ENCODE data around the gene NDUFB1. TPM values are rescaled to one million over a fixed set of nuclear protein-coding genes. Genes with fewer than 3 reads are reported as not detected.

Gene NDUFB1
- total RNA-seq, 1 experiment from 2014 or later, result 92.5 TPM

- DNase-seq (ENCODE audit: low read depth, low spot score) (no peak), ATAC-seq (no peak)
- H3K9me2 ChIP-seq (ENCODE audit: insufficient read depth), result no peaks in the 10 kb centered on the region
- ChIA-PET RAD21 (ENCODE audit: low non-redundant PET in 1 of 2, low total read pairs in 2 of 2, uncharacterized antibody in 2 of 2, unreplicated experiment in 2 of 2) (no interaction called here), POLR2A (no interaction called here), CTCF (no interaction called here)
- no peak overlapping the region for H3K4me3 ChIP-seq (replicated peaks in 1 of 2; ENCODE audit: low read depth in 1 of 2, low read length in 2 of 2)
- no peak overlapping the region for H2AFZ ChIP-seq (ENCODE audit: low read depth, low read length, poor library complexity, severe bottlenecking)
- H3K36me3 ChIP-seq (ENCODE audit: control insufficient read depth in 1 of 2, insufficient read depth in 2 of 2, low read length in 2 of 2), result no peaks in the 10 kb centered on the region
- H4K20me1 ChIP-seq (ENCODE audit: insufficient read depth), result no peaks in the 10 kb centered on the region
- H3K4me1 ChIP-seq (ENCODE audit: control insufficient read depth in 1 of 2, insufficient read depth in 2 of 2, low read length in 2 of 2), result peaks cover 3 to 10% of the 10 kb centered on the region in 2 experiments
- no peak for TF ChIP-seq REST (IDR thresholded peaks at IDR 0.05; ENCODE audit: low read depth)
- no peak for TF ChIP-seq ZBTB33 (IDR thresholded peaks at IDR 0.05; ENCODE audit: extremely low read depth, insufficient replicate concordance, low read length)
- H3K9me3 ChIP-seq (ENCODE audit: control insufficient read depth in 1 of 2, insufficient read depth in 1 of 2, low read depth in 1 of 2, low read length in 2 of 2), result no peaks in the 10 kb centered on the region
- H3K27ac ChIP-seq (ENCODE audit: low read depth, low read length), result no peak overlapping the region
- intact Hi-C loops (cut with micrococcal nuclease), result no loop called here
- H3K79me2 ChIP-seq (ENCODE audit: insufficient read depth, low read length), result peaks cover 14% of the 10 kb centered on the region
- no peak overlapping the region for H3K9ac ChIP-seq (ENCODE audit: low read length)
- no peak overlapping the region for H3K4me2 ChIP-seq (ENCODE audit: low read length)
- H3K27me3 ChIP-seq (ENCODE audit: insufficient read depth, low read length), result no peaks in the 10 kb centered on the region
- no TSS peak for BruUV-seq (replicated peaks)
Observed at GRCh38 chr14:92109490-92109889, 12.0 kb downstream of the NDUFB1 start.
